ENCODE measurements around the gene PLXNA4.

PLXNA4 gene

DNA sequence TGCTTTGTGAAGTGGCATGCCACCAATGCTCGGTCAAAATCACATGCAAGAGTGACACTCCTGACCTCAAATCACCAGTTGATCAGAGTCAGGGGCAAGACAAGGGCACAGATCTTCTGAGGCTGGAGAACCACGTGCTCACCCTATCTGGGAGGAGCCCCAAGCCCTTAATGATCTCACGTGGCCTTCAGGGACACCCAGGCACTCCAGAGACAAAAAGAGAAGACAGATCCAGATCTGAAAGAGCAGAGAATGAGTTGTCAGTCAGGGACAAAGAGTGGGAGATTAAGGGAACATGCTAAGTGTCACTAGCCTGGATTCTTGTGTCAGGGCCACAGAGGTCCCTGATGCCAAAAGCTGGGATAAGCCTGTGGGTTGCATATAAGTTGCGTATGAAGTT lies 134.3 kb downstream of the PLXNA4 start:
- no peak overlapping the region for H3K27ac ChIP-seq (ENCODE audit: low read depth, low read length)
- H3K4me2 ChIP-seq (ENCODE audit: low read length): no peak overlapping the region
- H3K4me3 ChIP-seq (ENCODE audit: low read length): no peak overlapping the region
- TF ChIP-seq, protein P1, sequence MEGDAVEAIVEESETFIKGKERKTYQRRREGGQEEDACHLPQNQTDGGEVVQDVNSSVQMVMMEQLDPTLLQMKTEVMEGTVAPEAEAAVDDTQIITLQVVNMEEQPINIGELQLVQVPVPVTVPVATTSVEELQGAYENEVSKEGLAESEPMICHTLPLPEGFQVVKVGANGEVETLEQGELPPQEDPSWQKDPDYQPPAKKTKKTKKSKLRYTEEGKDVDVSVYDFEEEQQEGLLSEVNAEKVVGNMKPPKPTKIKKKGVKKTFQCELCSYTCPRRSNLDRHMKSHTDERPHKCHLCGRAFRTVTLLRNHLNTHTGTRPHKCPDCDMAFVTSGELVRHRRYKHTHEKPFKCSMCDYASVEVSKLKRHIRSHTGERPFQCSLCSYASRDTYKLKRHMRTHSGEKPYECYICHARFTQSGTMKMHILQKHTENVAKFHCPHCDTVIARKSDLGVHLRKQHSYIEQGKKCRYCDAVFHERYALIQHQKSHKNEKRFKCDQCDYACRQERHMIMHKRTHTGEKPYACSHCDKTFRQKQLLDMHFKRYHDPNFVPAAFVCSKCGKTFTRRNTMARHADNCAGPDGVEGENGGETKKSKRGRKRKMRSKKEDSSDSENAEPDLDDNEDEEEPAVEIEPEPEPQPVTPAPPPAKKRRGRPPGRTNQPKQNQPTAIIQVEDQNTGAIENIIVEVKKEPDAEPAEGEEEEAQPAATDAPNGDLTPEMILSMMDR (IDR thresholded peaks at IDR 0.05; ENCODE audit: low read depth, low read length, poor library complexity, severe bottlenecking): no peak
- no peak for TF ChIP-seq EZH2phosphoT487 (IDR thresholded peaks at IDR 0.05; ENCODE audit: borderline replicate concordance, low read length)
- no peaks in the 10 kb centered on the region for H3K36me3 ChIP-seq (ENCODE audit: control insufficient read depth, low read length)
- H3K9me2 ChIP-seq (replicated peaks; ENCODE audit: control insufficient read depth, low read length): no peaks in the 10 kb centered on the region
- H3K9me3 ChIP-seq (ENCODE audit: control insufficient read depth, insufficient read depth, low read length): no peaks in the 10 kb centered on the region
- H3K79me2 ChIP-seq (ENCODE audit: control insufficient read depth, low read length): no peaks in the 10 kb centered on the region
- H3K27me3 ChIP-seq (ENCODE audit: control insufficient read depth, low read length): peaks cover 3% of the 10 kb centered on the region; the same call in 1 of the 2 replicates
- no peaks in the 10 kb centered on the region for H3K4me1 ChIP-seq (ENCODE audit: control insufficient read depth, low read length)
- H4K20me1 ChIP-seq (ENCODE audit: control insufficient read depth, insufficient read depth, low read depth, low read length): no peaks in the 10 kb centered on the region
- no peaks in the 10 kb centered on the region for H3F3A ChIP-seq (ENCODE audit: control insufficient read depth, insufficient read depth)

DNA sequence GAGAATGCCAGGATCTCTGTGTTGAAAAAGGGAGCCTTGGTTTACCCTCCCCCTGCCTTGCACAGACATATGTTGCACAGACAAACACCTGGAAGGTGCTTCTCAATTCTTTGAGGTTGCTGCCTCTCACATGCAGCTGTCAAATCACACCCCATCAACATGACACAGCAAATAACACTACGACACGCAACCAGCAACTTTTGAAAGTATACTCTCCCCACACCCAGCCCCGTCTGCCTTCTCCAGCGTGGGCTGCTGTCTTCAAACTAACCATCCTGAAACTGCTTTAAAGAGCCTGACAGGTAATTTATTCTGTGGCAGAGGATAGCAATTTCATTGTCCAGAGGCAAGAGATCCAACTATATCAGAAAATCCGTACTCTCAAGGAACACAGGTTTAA lies 136.1 kb downstream of the PLXNA4 start:
- H3K4me2 ChIP-seq (ENCODE audit: low read length): no peak overlapping the region

DNA sequence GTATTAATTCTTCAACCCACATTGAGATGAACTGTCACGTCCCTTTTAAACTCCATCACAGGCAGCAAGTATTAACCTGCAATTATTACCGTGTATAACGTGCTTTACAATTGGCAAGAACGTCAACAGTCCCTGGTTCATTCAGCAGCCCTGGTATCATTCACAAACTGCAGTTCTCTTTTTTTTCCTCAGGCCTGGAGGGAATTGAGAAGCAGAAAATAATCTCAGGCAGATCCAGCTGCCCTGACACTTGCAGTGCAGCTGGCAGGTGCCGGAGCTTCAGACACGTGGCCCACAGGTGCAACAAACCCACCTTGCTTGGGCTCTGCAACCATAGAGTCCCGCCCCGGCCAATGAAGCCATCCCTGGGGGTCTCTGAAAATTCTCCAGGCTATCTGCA lies 137.3 kb downstream of the PLXNA4 start:
- no peak overlapping the region for H3K4me2 ChIP-seq (ENCODE audit: low read length)
- no peaks in the 10 kb centered on the region for H3K4me1 ChIP-seq (ENCODE audit: control insufficient read depth, low read length)
- no peaks in the 10 kb centered on the region for H3K36me3 ChIP-seq (ENCODE audit: control insufficient read depth, low read length)
- no peaks in the 10 kb centered on the region for H3K9me2 ChIP-seq (replicated peaks; ENCODE audit: control insufficient read depth, low read length)
- H3F3A ChIP-seq (ENCODE audit: control insufficient read depth, insufficient read depth): no peaks in the 10 kb centered on the region
- peaks cover 3% of the 10 kb centered on the region; the same call in 1 of the 2 replicates for H3K27me3 ChIP-seq (ENCODE audit: control insufficient read depth, low read length)
- TF ChIP-seq, protein P1 (IDR thresholded peaks at IDR 0.05; ENCODE audit: low read depth, low read length, poor library complexity, severe bottlenecking): no peak
- no peak for TF ChIP-seq EZH2phosphoT487 (IDR thresholded peaks at IDR 0.05; ENCODE audit: borderline replicate concordance, low read length)
- H3K27ac ChIP-seq (ENCODE audit: low read depth, low read length): no peak overlapping the region
- no peaks in the 10 kb centered on the region for H3K9me3 ChIP-seq (ENCODE audit: control insufficient read depth, insufficient read depth, low read length)
- H3K4me3 ChIP-seq (ENCODE audit: low read length): no peak overlapping the region
- no peaks in the 10 kb centered on the region for H4K20me1 ChIP-seq (ENCODE audit: control insufficient read depth, insufficient read depth, low read depth, low read length)
- no peaks in the 10 kb centered on the region for H3K79me2 ChIP-seq (ENCODE audit: control insufficient read depth, low read length)

More for the DNA sequence above, 136.1 kb downstream of the PLXNA4 start:
- Histone ChIP-seq H3K79me2 (ENCODE audit: control insufficient read depth, low read length) (no peaks in the 10 kb centered on the region), H3K36me3 (ENCODE audit: control insufficient read depth, low read length) (no peaks in the 10 kb centered on the region), H3K9me3 (ENCODE audit: control insufficient read depth, insufficient read depth, low read length) (no peaks in the 10 kb centered on the region), H3F3A (ENCODE audit: control insufficient read depth, insufficient read depth) (no peaks in the 10 kb centered on the region), H3K27ac (ENCODE audit: low read depth, low read length) (no peak overlapping the region), H4K20me1 (ENCODE audit: control insufficient read depth, insufficient read depth, low read depth, low read length) (no peaks in the 10 kb centered on the region), H3K9me2 (replicated peaks; ENCODE audit: control insufficient read depth, low read length) (no peaks in the 10 kb centered on the region), H3K4me1 (ENCODE audit: control insufficient read depth, low read length) (no peaks in the 10 kb centered on the region), H3K4me3 (ENCODE audit: low read length) (no peak overlapping the region), H3K27me3 (ENCODE audit: control insufficient read depth, low read length) (peaks cover 3% of the 10 kb centered on the region; the same call in 1 of the 2 replicates)
- no peak for TF ChIP-seq EZH2phosphoT487 (IDR thresholded peaks at IDR 0.05; ENCODE audit: borderline replicate concordance, low read length)
- TF ChIP-seq, protein P1 (IDR thresholded peaks at IDR 0.05; ENCODE audit: low read depth, low read length, poor library complexity, severe bottlenecking): no peak

All from DOHH2 (cell line).